T-helper 1 cell treated with Interleukin-12 subunit alpha and Interleukin-12 subunit beta and Interleukin-4 antibody, amounts not matched to agents 30 μg/mL and 1 μg/mL, for 36 hours (primary cell): ENCODE data around the gene ACBD5.
"Not testable (repeated sequence)": the region's sequence is repeated elsewhere in the genome, so short reads cannot be mapped to it uniquely, and the experiment has no call there.

ENCODE experiments used
- H3K27ac Mint-ChIP-seq: one replicate; pipeline ENCODE4 v1.8.0; 2021; ENCODE audit warnings: mild to moderate bottlenecking, mixed read lengths
- H3K27me3 Mint-ChIP-seq: one replicate; pipeline ENCODE4 v1.8.0; 2021; ENCODE audit warnings: low read depth, mixed read lengths
- H3K36me3 Mint-ChIP-seq: one replicate; pipeline ENCODE4 v1.8.0; 2021; ENCODE audit warnings: low read depth, mixed read lengths
- H3K4me1 Mint-ChIP-seq: one replicate; pipeline ENCODE4 v1.8.0; 2021; ENCODE audit warnings: low read depth, mixed read lengths
- H3K4me3 Mint-ChIP-seq: one replicate; pipeline ENCODE4 v1.8.0; 2021; ENCODE audit warnings: mild to moderate bottlenecking, moderate library complexity, mixed read lengths
- H3K9me3 Mint-ChIP-seq: one replicate; pipeline ENCODE4 v1.8.0; 2021; ENCODE audit warnings: mixed read lengths

Gene ACBD5, protein sequence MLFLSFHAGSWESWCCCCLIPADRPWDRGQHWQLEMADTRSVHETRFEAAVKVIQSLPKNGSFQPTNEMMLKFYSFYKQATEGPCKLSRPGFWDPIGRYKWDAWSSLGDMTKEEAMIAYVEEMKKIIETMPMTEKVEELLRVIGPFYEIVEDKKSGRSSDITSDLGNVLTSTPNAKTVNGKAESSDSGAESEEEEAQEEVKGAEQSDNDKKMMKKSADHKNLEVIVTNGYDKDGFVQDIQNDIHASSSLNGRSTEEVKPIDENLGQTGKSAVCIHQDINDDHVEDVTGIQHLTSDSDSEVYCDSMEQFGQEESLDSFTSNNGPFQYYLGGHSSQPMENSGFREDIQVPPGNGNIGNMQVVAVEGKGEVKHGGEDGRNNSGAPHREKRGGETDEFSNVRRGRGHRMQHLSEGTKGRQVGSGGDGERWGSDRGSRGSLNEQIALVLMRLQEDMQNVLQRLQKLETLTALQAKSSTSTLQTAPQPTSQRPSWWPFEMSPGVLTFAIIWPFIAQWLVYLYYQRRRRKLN

GRCh38 chr10:27240212-27241009 lies at the start of gene ACBD5:
Gene ACBD5, minus strand, starts transcription at chr10:27240797. Its CDS starts 109 bp downstream, at chr10:27240688.
- Mint-ChIP-seq H3K4me3 (peak within 1 kb of the TSS; percentile 92), H3K9me3 (no peaks in the 10 kb centered on the region), H3K27me3 (no peaks in the 10 kb centered on the region), H3K4me1 (peaks cover 33% of the 10 kb centered on the region), H3K27ac (peak within 1 kb of the TSS; percentile 97), H3K36me3 (peaks cover 5% of the 10 kb centered on the region)

DNA sequence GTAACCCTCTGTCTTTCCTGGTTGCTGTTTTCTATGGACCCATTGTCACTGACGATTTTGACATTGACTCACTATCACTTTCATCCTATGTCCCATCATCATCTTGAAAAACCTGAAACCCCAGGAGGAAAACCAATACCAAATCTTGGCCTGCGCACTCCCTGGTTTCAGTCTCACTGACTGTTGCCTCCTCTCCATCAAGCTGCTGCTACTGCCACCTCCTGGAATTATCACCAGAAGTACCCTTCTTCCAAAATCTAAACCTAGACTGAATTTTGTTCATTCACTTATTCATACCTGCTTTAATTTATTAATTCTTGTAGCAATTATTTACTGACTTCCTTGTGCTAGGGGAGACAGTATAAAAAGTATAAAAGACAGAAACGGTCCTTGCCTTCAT lies 44.5 kb upstream of the ACBD5 start:
- no peaks in the 10 kb centered on the region for H3K36me3 Mint-ChIP-seq
- H3K9me3 Mint-ChIP-seq, result no peaks in the 10 kb centered on the region
- H3K4me1 Mint-ChIP-seq, result peaks cover 5% of the 10 kb centered on the region
- H3K4me3 Mint-ChIP-seq, result no peak overlapping the region
- peaks cover 16% of the 10 kb centered on the region for H3K27me3 Mint-ChIP-seq
- no peak overlapping the region for H3K27ac Mint-ChIP-seq

DNA sequence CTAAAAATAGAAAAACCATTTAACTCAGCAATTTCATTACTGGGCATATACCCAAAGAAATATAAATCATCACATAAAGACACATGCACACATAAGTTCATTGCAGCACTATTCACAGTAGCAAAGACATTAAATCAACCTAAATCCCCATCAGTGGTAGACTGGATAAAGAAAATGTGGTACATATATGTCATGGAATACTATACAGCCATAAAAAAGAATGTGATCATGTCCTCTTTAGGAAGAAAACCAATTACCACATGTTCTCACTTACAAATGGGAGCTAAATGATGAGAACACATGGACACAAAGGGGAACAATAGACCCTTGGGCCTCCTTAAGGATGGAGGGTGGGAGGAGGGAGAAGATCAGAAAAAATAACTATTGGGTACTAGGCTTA lies 36.0 kb upstream of the ACBD5 start:
- peaks cover 3% of the 10 kb centered on the region for H3K9me3 Mint-ChIP-seq
- no peaks in the 10 kb centered on the region for H3K4me1 Mint-ChIP-seq
- no peak overlapping the region for H3K4me3 Mint-ChIP-seq
- H3K27ac Mint-ChIP-seq, result no peak overlapping the region
- H3K27me3 Mint-ChIP-seq, result peaks cover 60% of the 10 kb centered on the region
- no peaks in the 10 kb centered on the region for H3K36me3 Mint-ChIP-seq

DNA sequence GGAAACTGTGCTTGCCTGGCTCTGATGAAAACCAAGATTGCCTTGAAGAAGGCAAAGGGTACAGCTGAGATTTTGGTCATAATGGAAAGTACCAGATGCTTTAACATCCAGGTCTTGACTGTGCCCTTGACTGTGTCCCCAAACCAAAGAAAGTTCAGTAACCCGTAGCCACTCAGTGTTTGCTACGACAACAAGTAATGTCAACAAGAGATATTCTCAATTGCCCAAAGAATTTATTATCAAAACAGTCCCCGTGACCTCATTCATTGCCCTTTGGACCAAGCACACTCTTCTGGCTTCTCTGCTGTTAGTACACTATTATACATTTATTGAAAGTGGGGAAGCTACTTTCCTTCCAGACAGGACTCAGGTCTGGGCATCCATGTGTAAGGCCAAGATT lies 25.4 kb upstream of the ACBD5 start:
- not testable (repeated sequence) for H3K4me1 Mint-ChIP-seq

DNA sequence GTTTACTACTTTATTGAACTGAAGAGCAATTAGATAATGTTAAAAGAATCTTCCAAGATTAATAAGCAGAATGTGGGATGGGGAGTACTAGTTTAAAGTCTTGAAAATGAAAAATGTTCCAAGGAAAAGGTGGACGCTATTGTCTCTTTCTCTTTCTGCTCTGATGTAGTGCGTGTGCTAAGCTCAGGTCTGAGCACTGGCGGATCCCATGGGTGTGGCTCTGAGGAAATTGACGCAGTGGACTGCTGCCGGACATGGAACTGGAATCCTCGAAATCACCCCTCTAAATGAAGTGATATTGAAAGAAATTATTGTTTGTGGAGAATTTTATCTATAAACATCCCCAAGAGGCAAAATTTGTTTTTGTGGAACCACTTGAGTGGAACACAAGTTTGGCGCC lies 22.2 kb upstream of the ACBD5 start:
- H3K4me1 Mint-ChIP-seq, result peaks cover 15% of the 10 kb centered on the region
- H3K27ac Mint-ChIP-seq, H3K9me3 Mint-ChIP-seq, H3K4me3 Mint-ChIP-seq, H3K36me3 Mint-ChIP-seq: not testable (repeated sequence)
- H3K27me3 Mint-ChIP-seq, result peaks cover 69% of the 10 kb centered on the region

More for the DNA sequence above, 25.4 kb upstream of the ACBD5 start:
- not testable (repeated sequence) for H3K9me3 Mint-ChIP-seq, H3K27ac Mint-ChIP-seq, H3K36me3 Mint-ChIP-seq, H3K4me3 Mint-ChIP-seq
- H3K27me3 Mint-ChIP-seq, result peaks cover 50% of the 10 kb centered on the region

- peaks cover 6% of the 10 kb centered on the region for H3K36me3 Mint-ChIP-seq
- peak overlapping the region; percentile 97 for H3K4me3 Mint-ChIP-seq
- no peaks in the 10 kb centered on the region for H3K9me3 Mint-ChIP-seq
- H3K4me1 Mint-ChIP-seq, result peaks cover 19% of the 10 kb centered on the region
- H3K27ac Mint-ChIP-seq, result peak overlapping the region; percentile 8
- H3K27me3 Mint-ChIP-seq, result peaks cover 64% of the 10 kb centered on the region
These were observed 18.5 kb upstream of the ACBD5 start for GRCh38 chr10:27258838-27259812.

DNA sequence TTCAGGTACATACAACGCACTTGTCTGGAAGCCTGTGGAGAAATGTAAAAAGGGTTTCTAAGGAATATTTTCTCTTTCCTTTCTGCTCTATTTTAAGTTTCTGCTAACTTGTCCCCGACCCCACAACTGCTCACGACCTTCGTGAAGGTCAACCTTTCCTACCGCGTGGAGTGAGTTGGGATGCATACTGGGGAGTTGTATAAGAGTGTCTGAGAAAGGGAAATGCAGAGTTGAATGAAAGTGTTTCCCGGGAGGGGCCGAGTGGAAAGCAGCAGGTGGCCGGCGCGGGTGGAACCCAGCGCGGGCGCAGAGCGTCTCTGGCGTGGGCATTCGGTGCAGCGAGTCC lies 17.9 kb upstream of the ACBD5 start:
- H3K27me3 Mint-ChIP-seq, result peaks cover 64% of the 10 kb centered on the region
- peak overlapping the region; percentile 86 for H3K4me3 Mint-ChIP-seq
- H3K27ac Mint-ChIP-seq, result peak overlapping the region; percentile 8
- H3K36me3 Mint-ChIP-seq, result peaks cover 6% of the 10 kb centered on the region
- no peaks in the 10 kb centered on the region for H3K9me3 Mint-ChIP-seq
- H3K4me1 Mint-ChIP-seq, result peaks cover 22% of the 10 kb centered on the region

- Mint-ChIP-seq H3K27ac (no peak overlapping the region), H3K4me3 (no peak overlapping the region), H3K27me3 (peaks cover 50% of the 10 kb centered on the region), H3K36me3 (peaks cover 6% of the 10 kb centered on the region), H3K9me3 (no peaks in the 10 kb centered on the region), H3K4me1 (peaks cover 27% of the 10 kb centered on the region)
These were observed 15.9 kb upstream of the ACBD5 start for GRCh38 chr10:27256299-27257189.

DNA sequence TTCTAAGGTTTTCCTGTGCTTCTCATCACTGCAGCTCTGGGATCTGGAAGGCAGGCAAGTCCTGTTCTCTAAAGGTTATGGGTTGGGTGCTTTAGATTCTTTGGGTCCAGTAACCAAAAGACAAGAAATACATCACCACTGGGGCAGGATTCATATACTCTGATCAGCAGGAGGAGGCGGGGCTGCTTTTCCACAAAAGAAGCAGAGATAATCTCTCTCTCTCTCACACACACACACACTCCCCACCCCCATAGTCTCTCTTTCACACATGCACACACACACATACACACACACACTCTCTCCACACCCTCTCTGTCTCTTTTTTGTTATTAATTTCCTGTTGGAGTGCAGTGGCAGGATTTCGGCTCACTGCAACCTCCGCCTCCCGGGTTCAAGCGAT lies 13.0 kb upstream of the ACBD5 start:
- Mint-ChIP-seq H3K27ac (peak overlapping the region; percentile 55), H3K36me3 (peaks cover 2% of the 10 kb centered on the region), H3K4me3 (peak overlapping the region; percentile 56)

DNA sequence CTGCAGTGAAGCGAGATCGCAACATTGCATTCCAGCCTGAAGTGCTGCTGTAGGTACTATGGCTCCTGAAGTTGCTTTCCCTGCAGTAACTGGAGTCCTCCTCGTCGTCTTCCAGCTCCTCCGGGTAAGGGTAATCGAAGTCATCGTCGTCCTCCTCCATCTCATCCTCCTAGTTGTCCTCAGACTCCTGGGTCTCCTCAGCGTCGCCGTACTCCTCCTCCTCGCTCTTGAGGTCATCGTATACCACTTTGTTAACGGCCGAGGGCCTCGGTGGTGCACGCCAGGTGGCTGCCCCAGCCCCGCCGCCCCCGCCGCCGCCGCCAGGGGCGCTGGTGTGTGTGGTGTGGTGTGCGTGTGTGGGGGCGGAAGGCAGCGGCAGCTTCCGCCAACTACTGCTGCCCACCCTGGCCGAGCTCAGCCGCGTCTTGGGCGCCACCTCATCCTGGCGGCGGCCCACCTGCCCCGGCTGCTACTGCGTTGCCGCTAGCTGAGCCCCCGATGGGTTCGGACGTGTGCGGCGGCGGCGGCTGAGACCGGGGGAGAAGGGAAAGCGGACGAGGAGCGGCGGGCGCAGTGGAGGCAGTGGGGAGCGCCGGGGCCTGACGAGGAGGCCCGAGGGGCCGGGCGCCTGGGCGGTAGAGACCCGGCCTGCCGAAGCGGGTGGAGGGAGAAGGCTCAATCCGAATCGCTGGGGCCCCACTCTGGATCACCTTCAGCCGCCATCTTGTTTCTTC lies 11.8 kb upstream of the ACBD5 start:
- Mint-ChIP-seq H3K36me3 (no peaks in the 10 kb centered on the region), H3K4me1 (peaks cover 12% of the 10 kb centered on the region), H3K27ac (peak overlapping the region; percentile 75), H3K4me3 (peak overlapping the region; percentile 76), H3K27me3 (peaks cover 10% of the 10 kb centered on the region), H3K9me3 (no peaks in the 10 kb centered on the region)

More for the DNA sequence above, 13.0 kb upstream of the ACBD5 start:
- Mint-ChIP-seq H3K27me3 (peaks cover 21% of the 10 kb centered on the region), H3K9me3 (no peaks in the 10 kb centered on the region), H3K4me1 (peaks cover 22% of the 10 kb centered on the region)

GRCh38 chr10:27251554-27251953 lies 11.0 kb upstream of the ACBD5 start:
- Mint-ChIP-seq H3K9me3 (no peaks in the 10 kb centered on the region), H3K4me1 (peaks cover 11% of the 10 kb centered on the region), H3K4me3 (no peak overlapping the region), H3K27me3 (peaks cover 4% of the 10 kb centered on the region), H3K27ac (no peak overlapping the region), H3K36me3 (no peaks in the 10 kb centered on the region)

DNA sequence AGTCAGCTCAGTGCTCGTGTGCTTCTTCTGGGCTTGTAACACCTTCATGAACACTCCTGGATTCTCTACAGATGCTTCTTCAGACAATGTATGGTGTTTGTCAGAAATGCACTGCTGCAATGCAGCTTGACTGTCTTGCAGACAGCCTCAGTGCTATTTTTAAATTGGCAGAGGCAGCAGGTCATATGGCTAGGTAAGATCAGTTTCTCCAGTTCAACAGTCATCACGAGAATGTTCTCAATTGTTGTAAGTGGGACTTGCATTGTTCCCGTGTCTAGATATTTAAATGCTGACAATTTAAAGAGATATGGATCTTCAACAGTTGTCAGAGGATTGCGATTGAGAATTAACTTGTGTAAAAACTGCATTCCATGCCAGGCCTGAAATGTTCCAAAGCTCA lies 7.6 kb upstream of the ACBD5 start:
- Mint-ChIP-seq H3K36me3 (peaks cover 2% of the 10 kb centered on the region), H3K27ac (no peak overlapping the region), H3K4me1 (peaks cover 15% of the 10 kb centered on the region), H3K9me3 (no peaks in the 10 kb centered on the region), H3K27me3 (no peaks in the 10 kb centered on the region), H3K4me3 (no peak overlapping the region)

DNA sequence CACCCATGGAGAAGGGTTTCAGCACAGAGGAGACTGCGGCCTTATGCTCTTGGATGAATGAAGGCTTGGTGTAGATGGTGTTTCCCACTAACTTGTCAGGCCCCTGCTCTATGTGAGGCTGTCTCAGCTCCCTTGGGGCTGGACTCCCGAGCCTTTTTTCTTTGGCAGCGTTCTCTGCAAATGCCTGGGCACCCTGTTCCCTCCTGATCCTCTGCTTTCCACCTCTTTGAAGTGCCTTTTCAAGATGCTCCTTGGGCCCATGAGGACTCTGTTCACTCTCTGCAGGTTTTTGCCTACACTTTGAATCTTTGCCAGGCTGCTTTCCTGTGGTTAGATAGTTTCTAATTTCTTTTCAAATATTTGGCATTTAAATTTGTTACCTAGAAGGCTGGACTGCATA lies 6.8 kb upstream of the ACBD5 start:
- H3K27me3 Mint-ChIP-seq, result no peaks in the 10 kb centered on the region
- no peak overlapping the region for H3K4me3 Mint-ChIP-seq
- H3K27ac Mint-ChIP-seq, result no peak overlapping the region
- peaks cover 21% of the 10 kb centered on the region for H3K4me1 Mint-ChIP-seq
- H3K36me3 Mint-ChIP-seq, result peaks cover 5% of the 10 kb centered on the region
- no peaks in the 10 kb centered on the region for H3K9me3 Mint-ChIP-seq
